Fibroblast of the aortic adventitia (primary cell): ENCODE data around the gene CLCC1. TPM values are rescaled to one million over a fixed set of nuclear protein-coding genes. Genes with fewer than 3 reads are reported as not detected.
A peak's percentile ranks its signal among the peaks of the same experiment; 100 is the strongest.

Experiments used
- DNase-seq: peaks from one replicate; pipeline ENCODE4 v3.0.0-alpha.2; 2010; ENCODE audit warnings: low read depth
- H3K4me3 ChIP-seq: 2 replicates; pipeline ENCODE4 v1.5.1; 2011; ENCODE audit warnings: low read depth, mild to moderate bottlenecking, control low read depth, low read length, moderate library complexity
- total RNA-seq: library from RNA; depleted of rRNA; stranded (reverse); fragments of >200 nt; gene quantifications from 2 replicates; pipeline ENCODE4 v1.2.3, GENCODE V29; 2012; ENCODE audit warnings: low replicate concordance
- TF ChIP-seq, protein P1 (sequence below): IDR thresholded peaks from 2 replicates; pipeline ENCODE4 v1.5.1; 2011; ENCODE audit warnings: mild to moderate bottlenecking, low read length, control low read depth, inconsistent platforms; ENCODE audit not compliant: insufficient read depth

The CLCC1 gene
- total RNA-seq, 1 donor: 39.6 TPM

DNA sequence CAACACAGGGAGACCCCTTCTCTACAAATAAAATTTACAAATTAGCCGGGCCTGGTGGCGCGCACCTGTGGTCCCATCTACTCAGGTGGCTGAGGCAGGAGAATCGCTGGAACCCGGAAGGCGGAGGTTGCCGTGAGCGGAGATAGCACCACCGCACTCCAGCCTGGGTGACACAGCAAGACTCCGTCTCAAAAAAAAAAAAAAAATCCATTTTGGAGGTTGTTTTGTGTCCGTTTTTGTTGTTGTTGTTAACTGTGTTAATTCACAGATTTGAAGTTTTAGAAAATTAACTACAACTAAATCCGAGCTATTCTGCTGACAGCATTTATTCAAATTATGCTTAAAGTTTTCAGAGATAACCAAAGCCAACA lies 618 bp downstream of the CLCC1 start:
- TF ChIP-seq, protein P1, sequence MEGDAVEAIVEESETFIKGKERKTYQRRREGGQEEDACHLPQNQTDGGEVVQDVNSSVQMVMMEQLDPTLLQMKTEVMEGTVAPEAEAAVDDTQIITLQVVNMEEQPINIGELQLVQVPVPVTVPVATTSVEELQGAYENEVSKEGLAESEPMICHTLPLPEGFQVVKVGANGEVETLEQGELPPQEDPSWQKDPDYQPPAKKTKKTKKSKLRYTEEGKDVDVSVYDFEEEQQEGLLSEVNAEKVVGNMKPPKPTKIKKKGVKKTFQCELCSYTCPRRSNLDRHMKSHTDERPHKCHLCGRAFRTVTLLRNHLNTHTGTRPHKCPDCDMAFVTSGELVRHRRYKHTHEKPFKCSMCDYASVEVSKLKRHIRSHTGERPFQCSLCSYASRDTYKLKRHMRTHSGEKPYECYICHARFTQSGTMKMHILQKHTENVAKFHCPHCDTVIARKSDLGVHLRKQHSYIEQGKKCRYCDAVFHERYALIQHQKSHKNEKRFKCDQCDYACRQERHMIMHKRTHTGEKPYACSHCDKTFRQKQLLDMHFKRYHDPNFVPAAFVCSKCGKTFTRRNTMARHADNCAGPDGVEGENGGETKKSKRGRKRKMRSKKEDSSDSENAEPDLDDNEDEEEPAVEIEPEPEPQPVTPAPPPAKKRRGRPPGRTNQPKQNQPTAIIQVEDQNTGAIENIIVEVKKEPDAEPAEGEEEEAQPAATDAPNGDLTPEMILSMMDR: no peak
- H3K4me3 ChIP-seq: peak overlapping the region; percentile 81
- no peak for DNase-seq

DNA sequence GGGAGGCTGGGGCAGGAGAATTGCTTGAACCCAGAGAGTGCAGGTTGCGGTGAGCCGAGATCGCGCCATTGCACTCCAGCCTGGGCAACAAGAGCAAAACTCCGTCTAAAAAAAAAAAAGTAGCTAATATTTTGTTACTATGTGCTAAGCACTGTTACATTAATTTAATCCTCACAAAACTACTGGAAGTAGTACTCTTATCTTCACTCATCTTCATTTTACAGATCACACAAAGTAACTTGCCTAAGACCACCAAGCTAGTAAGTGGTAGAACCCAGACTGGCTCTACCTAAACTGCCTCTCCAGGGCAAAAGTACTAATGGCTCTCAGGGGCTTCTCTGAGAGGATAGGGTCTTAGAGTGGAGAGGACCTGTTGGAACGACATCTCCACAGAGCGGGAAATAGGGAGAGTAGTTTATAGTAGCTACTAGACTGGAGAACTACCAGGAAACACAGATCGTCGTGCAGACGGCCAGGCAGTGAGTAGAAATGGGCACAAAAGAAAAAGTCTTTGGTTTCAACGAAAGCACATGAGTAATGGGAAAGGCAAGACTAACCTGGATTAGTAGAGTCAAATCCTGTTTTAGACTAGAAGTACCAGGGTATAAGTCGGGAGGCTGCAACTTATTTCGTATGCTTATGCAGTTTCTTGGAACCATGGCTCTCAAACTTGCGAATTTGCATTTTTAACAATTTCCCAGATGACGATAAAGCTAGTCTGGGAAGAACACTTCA lies 1.4 kb downstream of the CLCC1 start:
- peak; percentile 5 for DNase-seq
- TF ChIP-seq, protein P1: no peak
- H3K4me3 ChIP-seq: peak overlapping the region; percentile 81

DNA sequence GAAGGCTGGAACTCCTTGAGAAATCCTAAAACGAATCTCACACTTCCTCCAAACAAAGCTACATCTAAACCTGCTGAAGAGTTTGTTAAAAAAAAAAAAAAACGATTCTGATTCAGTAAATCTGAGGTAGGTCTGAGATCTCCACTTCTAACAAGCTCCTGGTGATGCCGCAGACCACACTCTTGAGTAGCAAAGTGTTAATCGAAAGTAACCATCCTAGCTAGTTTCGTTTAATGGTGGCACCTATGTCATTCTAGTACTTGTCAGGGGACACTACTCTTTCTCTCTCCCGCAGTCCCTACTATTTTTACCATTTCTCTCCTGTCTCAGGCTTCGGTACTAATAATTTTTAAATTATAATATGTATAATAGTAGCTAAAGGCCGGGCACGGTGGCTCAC lies 2.1 kb downstream of the CLCC1 start:
- TF ChIP-seq, protein P1: no peak
- no peak for DNase-seq

DNA sequence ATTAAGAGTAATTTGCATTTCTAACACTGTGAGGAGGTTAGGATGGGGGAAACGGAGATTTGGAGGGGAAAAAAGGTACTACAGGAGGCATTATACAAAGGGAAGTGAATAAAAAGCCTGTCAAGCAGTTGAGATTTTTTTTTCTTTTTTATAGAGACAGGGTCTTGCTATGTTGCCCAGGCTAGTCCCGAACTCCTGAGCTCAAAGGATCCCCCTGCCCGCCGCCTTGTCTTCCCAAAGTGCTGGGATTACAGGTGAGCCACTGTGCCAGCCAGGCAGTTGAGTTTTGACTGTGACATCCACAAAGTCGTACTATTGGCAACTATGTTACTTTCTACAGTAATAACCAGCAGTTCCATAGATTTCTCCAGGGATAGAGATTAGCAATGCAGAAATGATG lies 2.6 kb downstream of the CLCC1 start:
- DNase-seq: no peak

More for the DNA sequence above, 2.1 kb downstream of the CLCC1 start:
- H3K4me3 ChIP-seq: no peak overlapping the region

DNA sequence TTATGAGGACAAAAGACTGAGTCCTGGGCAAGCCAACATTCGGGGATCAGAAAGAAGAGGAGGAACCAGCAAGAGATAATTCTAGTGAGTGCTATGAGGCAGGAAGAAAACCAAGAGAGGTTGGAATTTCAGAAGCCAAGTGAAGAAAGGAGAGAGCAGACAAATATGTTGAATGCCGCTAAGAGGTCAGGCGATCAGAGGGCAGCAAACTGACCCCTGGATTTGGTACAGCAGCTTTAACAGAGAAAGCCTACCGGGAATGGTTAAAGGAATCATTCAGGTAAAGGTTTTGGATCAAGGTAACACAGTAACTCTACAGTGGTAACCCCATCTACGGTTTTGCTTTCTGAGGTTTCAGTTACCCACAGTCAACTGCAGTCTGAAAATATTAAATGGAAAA lies 5.4 kb downstream of the CLCC1 start:
- DNase-seq: no peak
- TF ChIP-seq, protein P1: no peak

More for the DNA sequence above, 2.6 kb downstream of the CLCC1 start:
- H3K4me3 ChIP-seq: no peak overlapping the region
- TF ChIP-seq, protein P1: no peak

DNA sequence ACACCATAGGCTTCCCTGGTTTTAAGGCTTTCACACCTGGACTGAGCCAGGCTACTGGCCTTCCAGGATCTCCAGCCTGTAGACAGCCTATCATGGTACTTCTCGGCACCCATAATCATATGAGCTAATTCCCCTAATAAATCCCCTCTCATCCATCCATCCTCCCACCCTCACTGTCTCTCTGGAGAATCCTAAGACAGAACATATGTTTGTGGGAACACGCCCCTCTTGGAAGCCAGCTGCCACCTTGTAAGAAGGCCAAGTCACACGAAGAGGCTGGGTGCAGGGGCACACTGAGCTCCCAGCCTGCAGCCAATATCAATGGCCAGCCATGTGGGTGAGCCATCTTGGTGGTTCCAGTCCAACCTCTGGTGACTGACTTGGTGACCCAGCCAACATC lies 7.4 kb downstream of the CLCC1 start:
- TF ChIP-seq, protein P1: no peak
- H3K4me3 ChIP-seq: no peak overlapping the region
- no peak for DNase-seq

More for the DNA sequence above, 5.4 kb downstream of the CLCC1 start:
- H3K4me3 ChIP-seq: no peak overlapping the region

DNA sequence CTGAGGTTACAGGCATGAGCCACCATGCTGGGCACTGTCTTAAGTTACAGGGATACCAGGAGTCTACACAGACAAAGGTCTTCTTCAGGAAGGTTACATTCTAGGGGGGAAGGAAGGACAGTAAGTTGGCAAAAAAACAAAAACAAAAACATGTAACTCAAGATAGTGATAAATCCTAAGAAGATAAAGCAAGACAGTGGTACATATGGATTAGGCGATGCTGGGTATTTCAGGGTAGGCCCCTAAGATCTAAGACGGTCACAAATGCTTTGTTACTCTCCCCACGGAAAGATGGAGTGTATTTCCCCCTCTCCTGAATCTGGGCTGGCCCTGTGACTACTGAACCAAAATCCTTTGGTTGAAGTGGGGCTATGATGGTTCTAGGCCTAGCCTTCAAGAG lies 8.2 kb downstream of the CLCC1 start:
- H3K4me3 ChIP-seq: no peak overlapping the region
- TF ChIP-seq, protein P1: no peak
- DNase-seq: no peak
